NCI-H187 treated with DMSO at 0.1 percent for 48 hours (cell line): ENCODE results near the gene AFG3L2.

Experiments
- DNase-seq: peaks from one replicate; lab custom pipeline; 2025; lab: John Stamatoyannopoulos, UW

AFG3L2 gene

DNA sequence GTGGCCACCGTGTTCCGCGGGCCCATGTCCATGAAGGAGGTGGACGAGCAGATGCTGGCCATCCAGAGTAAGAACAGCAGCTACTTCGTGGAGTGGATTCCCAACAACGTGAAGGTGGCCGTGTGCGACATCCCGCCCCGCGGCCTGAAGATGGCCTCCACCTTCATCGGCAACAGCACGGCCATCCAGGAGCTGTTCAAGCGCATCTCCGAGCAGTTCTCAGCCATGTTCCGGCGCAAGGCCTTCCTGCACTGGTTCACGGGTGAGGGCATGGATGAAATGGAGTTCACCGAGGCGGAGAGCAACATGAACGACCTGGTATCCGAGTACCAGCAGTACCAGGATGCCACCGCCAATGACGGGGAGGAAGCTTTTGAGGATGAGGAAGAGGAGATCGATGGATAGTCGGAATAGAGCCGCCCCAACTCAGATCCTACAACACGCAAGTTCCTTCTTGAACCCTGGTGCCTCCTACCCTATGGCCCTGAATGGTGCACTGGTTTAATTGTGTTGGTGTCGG lies 51.2 kb downstream of the AFG3L2 start:
- no peak for DNase-seq

DNA sequence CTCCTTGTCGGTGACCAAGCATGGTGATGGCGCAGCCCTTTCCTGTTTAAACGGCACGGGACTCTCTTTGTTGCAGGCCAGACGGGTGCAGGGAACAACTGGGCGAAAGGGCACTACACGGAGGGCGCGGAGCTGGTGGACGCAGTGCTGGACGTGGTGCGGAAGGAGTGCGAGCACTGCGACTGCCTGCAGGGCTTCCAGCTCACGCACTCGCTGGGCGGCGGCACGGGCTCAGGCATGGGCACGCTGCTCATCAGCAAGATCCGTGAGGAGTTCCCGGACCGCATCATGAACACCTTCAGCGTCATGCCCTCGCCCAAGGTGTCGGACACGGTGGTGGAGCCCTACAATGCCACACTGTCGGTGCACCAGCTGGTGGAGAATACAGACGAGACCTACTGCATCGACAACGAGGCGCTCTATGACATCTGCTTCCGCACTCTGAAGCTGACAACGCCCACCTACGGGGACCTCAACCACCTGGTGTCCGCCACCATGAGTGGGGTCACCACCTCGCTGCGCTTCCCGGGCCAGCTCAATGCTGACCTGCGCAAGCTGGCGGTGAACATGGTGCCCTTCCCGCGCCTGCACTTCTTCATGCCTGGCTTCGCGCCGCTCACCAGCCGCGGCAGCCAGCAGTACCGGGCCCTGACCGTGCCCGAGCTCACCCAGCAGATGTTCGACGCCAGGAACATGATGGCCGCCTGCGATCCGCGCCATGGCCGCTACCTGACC lies 51.9 kb downstream of the AFG3L2 start:
- no peak for DNase-seq

DNA sequence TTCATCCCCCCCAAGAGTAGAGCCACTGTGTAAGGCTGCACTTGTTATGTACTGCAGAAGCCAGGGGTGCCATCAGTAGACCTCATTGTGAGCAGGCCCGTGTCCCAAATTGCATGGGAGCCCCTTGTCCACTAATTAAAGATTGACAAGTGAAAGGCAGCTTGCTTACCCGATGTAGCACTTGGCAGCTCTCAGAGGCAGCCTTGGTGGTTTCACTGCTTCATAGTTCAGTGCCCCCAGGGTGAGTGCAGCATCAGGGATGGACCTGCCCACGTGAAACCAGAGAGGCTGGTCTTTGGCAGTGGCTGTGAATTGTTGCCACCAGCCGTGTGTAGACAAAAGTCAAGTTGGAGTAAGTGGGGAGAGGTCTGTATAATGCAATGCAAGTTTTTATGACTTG lies 55.7 kb downstream of the AFG3L2 start:
- no peak for DNase-seq

GRCh38 chr18:12318857-12319256 lies 58.2 kb downstream of the AFG3L2 start:
- no peak for DNase-seq

GRCh38 chr18:12318334-12318697 lies 58.7 kb downstream of the AFG3L2 start:
- no peak for DNase-seq

DNA sequence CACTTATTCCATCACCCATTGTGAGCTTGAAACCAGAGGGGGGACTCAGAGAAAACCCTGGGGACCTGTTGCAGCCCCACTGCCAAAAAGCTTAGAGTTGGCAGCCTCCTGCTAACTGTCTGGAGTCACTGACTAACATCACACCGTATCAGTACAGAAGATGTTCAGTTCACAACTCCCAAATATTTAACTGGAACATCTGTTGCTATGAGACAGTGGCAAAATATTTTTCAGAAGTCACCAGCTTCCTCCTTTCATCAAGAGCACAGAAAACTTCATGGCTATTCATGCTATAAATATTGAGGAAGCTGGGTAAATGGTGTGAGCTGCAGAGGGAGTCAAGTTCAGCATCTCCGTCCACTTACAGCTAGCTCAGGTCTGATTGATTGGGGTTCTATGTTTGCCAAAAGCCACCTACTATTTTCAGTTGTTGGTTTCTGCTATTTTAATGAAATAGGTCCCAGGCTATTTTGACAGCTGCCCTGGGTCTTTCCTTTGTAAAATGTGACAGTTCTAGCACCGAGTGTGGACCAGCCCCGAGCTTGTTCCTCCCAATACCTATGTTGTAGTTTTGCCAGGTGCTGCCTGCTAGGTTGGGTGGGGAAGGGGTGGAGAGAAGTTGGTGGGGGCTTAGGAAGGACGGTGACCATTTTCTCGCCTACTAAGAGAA lies 59.2 kb downstream of the AFG3L2 start:
- no peak for DNase-seq

GRCh38 chr18:12315911-12316310 lies 61.1 kb downstream of the AFG3L2 start:
- no peak for DNase-seq

DNA sequence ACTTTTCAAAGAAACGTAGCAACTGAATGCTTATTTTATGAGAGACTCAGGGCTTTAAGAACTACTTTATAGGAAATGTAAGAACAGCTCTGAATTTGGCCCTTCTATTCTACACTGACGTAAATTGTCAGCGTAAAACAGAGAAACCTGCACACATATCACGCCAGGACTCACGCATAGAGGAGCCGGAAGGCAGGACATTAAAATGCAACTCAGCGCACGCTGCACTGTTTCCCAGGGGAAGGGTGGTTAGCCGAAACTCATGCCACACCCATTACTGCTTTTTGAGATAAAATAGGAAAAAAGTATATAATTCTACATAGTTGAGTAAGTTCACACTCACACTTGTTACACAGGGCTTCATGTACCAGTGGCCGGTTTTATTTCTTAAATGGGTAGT lies 61.5 kb downstream of the AFG3L2 start:
- no peak for DNase-seq

DNA sequence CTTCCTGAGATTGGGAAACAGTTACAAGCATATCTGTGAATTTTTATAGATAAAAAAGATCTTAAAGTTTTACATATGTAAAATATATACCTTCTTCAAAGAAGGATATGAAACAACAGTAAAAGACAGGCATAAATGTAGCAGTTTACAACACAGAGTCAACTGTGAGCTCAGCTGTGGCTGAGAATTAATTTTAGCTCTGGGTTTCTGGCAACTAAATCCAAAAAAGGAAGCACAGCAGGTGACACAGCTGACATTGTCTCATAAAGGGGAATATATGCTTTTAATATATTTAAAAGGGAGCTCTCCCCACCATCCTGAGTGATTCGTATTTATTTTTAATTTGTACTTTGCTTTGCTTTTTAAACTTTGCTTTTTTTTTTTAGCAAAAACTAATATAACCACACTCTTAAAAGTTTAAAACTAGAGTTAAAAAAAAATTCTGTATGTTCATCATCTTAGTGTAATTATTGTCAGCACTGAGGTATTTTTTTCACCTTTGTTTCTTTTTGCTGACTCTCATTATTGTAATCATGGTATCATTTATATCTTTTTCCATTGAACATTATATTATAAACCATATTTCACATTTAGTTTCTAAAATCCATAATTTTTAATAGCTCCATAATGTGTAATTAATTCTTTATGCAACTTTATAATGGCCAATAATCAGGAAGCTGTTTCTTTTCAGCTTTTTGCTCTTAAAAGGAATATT lies 62.3 kb downstream of the AFG3L2 start:
- DNase-seq: no peak

DNA sequence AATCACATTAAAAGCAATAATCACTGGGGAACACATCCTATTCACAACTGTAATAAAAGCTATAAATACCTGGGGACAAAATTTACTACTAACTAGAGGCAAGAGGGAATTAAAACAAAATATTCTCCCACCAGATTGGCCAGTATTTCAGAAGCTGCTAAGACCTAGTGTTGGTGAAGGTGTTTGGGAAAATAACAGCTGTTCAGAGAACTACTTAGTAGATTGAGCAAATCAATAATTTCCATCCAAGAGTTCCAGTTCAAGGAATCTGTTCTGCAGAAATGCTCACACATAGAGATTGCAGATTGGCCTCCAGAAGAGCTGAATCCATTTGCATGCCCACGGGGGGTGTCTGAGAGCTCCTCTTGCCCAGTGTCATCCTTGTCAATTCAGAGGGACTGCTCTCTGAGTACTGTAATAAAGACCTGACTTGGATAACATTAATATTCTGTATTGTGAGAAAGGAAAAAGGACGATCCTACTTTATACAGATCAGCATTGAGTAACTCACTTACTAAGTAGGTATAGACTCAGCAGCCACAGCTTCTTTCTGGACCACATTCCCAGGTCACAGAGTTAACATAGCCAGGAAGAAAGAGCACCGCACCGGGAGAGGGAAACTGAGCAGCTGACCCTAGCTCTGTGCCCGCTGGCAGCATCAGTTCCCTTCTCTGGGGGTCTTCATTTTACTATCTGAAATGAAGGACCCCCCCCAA lies 63.3 kb downstream of the AFG3L2 start:
- DNase-seq: no peak

DNA sequence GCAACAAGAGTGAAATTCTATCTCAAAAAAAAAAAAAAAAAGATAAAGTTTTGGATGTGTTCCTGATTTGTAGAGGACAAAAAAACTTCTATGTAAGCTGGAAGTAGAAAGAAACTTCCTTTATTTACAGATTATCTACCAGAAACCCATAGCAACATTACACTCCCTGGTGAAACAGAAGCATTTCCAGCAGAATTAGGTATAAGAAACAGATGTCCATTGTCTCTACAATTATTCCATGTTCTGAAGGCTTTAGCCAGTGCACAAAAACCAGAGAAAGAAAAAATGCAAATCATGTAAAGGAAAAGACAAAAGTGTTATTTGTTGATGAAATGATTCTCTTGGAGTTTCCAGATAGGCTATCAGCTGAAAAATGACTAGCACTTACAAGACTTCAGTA lies 64.1 kb downstream of the AFG3L2 start:
- DNase-seq: no peak

GRCh38 chr18:12310762-12311161 lies 66.3 kb downstream of the AFG3L2 start:
- no peak for DNase-seq

- DNase-seq: no peak
Observed at GRCh38 chr18:12309683-12310198, 67.3 kb downstream of the AFG3L2 start.

DNA sequence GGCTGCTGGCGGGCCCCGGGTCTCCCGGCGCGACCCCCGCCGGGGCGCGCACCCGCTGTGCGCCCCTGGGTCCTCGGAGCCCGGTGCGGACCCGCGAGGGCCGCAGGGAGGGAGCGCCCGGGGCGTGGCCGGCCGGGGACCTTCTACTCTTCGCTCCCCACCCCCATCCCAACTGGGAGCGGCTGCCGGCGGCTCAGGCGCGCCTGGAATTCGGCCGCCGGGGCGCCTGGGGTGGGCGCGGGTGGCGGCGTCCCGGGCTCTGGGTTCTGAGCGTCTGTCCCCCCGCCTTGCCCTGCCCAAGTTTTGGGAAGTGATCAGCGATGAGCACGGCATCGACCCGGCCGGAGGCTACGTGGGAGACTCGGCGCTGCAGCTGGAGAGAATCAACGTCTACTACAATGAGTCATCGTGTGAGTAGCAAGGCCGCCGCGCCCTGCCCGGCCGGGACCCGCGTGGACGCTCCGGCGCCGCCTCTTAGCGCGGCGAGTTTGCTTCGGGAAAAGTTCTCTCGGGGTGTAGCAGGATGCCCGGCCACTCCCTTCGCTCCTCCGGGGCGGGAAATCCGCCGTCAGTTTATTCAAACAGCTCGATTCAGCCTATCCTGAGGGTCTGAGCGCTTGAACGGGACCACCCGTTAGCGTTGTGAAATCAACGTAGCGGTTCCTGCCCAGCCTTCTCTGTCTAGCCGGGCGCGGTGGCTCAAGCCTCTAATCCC lies 68.5 kb downstream of the AFG3L2 start:
- no peak for DNase-seq

DNA sequence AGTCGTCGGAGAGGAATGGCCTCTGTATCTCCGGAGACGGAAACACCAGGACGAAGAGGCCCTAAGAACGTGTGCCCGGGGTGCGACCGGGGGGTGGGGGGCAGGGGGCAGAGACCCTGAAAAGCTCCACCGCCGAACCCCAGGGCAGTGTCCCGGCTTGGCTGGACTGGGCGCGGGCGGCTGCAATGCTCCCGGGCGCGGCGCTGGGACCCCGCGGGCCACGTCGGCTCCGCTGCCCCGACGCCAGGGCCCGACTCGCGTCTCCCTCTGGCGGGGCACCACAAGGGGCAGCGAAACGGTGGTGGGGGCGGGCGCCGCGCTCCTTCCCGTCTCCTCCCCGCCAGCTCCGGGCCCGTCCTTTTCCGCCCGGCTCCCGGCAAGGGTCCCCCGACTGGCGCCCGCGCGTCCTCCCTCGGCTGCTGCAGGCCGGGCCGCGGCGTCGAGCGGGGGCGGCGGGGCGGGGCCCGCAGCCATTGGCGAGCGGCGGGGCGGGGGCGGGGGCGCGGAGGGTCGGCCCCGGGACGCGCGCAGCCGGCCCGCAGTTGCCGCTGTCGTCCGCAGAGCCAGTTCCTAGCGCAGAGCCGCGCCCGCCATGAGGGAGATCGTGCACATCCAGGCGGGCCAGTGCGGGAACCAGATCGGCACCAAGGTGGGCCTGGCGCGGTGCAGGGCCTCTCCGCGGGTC lies 69.2 kb downstream of the AFG3L2 start, which contains the start of gene TUBB6:
Gene TUBB6, plus strand, starts transcription at position 541 of the 685 bp plus-strand sequence. Its CDS starts 52 bp downstream, at position 593.
- DNase-seq: no peak

DNA sequence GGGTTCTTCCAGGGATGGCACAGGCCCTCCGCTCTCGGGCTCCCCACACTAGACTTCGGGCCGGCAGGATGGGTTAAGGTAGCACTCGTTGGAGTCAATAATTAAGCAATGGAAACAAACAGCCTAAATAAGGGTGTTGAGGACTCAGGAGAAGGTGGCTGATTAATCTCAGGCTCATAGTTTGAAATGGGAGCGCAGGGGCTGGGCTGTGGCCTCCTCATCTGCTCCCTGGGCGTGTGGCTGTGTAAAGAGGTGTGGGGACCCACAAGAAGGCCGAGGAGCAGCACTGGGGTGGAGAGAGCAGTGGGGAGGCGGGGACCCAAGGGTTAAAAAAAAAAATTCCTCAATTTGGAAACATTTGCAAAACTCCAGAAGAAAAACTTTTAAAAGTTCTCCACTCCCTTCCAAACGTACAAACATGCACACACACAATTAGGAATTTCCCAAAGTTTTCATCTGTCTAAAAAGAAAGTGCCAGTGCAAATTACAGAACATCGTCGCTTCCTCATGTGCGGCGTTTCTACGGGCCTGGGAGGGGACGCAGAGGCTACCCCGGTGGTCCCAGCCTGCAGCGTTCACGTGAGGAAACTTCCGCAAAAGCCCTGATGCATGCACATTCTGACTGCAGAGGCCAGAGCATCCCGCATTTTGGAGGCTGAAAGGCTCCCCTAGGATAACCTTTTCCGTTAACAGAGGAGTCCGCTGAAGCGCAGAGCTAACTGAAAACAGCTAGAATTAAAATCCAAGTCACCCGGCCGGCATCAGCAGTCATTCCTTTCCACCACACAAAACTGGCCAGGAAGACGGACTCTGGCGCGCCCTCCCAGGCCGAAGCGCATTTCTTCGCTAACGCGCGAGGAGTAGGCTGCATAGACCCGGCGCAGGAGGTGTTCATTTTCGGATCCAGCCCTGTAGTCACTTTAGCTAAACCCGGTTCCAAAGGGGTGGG lies 70.0 kb downstream of the AFG3L2 start:
- no peak for DNase-seq

GRCh38 chr18:12305930-12306629 lies 70.9 kb downstream of the AFG3L2 start:
- DNase-seq: no peak

GRCh38 chr18:12305211-12305610 lies 71.8 kb downstream of the AFG3L2 start:
- DNase-seq: no peak
